Liver (tissue), 3 donors: ENCODE data around the gene GBE1.

ENCODE experiments used
- EGR1 ChIP-seq, 2 donors: IDR thresholded peaks; 2 replicates each; pipeline ENCODE4 v1.6.1; 2016 to 2018; ENCODE audit warnings: antibody characterized with exemption in 2 of 2, low read depth in 2 of 2
- RAD21 ChIP-seq, 2 donors: IDR thresholded peaks; 2 replicates each; pipeline ENCODE4 v1.6.1; 2016; ENCODE audit warnings: antibody characterized with exemption in 2 of 2, mild to moderate bottlenecking in 2 of 2
- TF ChIP-seq, protein P1 (sequence below): fragments of 150-350 bp; IDR thresholded peaks from 2 replicates; pipeline ENCODE4 v1.5.1; 2017; ENCODE audit warnings: improper control_type of control experiment, low read depth, low read length; ENCODE audit not compliant: missing input control
- TF ChIP-seq, protein P2 (sequence below): IDR thresholded peaks from 2 replicates; pipeline ENCODE4 v1.6.1; 2016; ENCODE audit warnings: antibody characterized with exemption
- TF ChIP-seq, protein P3 (sequence below): IDR thresholded peaks from 2 replicates; pipeline ENCODE4 v1.6.1; 2016; ENCODE audit warnings: antibody characterized with exemption, mild to moderate bottlenecking
- donor health status: healthy.
- donor health status: healthy.

DNA sequence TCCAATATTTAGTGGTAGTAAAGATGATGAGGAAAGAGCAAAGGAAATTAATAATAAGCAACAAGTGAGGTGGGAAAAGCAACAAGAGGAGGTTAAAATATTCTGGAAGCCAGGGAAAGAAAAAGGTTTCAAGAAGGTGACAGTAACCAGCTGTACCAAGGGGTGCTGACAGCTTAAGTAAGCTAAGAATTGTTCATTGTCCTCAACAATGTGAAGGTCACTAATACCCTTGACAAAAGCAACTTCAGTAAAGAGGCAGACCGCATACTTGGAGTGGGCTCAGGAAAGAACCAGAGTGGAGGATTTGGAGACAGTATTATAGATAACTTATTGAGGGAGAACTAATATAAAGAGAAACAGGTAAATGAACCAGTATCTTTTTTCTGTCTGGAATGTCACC is 116.2 kb downstream of the GBE1 start:
- TF ChIP-seq EGR1 (IDR thresholded peaks at IDR 0.05; ENCODE audit: low read depth in 2 of 2) (no peak), RAD21 (IDR thresholded peaks at IDR 0.05) (no peak)
- TF ChIP-seq, protein P1, sequence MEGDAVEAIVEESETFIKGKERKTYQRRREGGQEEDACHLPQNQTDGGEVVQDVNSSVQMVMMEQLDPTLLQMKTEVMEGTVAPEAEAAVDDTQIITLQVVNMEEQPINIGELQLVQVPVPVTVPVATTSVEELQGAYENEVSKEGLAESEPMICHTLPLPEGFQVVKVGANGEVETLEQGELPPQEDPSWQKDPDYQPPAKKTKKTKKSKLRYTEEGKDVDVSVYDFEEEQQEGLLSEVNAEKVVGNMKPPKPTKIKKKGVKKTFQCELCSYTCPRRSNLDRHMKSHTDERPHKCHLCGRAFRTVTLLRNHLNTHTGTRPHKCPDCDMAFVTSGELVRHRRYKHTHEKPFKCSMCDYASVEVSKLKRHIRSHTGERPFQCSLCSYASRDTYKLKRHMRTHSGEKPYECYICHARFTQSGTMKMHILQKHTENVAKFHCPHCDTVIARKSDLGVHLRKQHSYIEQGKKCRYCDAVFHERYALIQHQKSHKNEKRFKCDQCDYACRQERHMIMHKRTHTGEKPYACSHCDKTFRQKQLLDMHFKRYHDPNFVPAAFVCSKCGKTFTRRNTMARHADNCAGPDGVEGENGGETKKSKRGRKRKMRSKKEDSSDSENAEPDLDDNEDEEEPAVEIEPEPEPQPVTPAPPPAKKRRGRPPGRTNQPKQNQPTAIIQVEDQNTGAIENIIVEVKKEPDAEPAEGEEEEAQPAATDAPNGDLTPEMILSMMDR = no peak
- TF ChIP-seq, protein P2, sequence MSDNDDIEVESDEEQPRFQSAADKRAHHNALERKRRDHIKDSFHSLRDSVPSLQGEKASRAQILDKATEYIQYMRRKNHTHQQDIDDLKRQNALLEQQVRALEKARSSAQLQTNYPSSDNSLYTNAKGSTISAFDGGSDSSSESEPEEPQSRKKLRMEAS = no peak
- TF ChIP-seq, protein P3, sequence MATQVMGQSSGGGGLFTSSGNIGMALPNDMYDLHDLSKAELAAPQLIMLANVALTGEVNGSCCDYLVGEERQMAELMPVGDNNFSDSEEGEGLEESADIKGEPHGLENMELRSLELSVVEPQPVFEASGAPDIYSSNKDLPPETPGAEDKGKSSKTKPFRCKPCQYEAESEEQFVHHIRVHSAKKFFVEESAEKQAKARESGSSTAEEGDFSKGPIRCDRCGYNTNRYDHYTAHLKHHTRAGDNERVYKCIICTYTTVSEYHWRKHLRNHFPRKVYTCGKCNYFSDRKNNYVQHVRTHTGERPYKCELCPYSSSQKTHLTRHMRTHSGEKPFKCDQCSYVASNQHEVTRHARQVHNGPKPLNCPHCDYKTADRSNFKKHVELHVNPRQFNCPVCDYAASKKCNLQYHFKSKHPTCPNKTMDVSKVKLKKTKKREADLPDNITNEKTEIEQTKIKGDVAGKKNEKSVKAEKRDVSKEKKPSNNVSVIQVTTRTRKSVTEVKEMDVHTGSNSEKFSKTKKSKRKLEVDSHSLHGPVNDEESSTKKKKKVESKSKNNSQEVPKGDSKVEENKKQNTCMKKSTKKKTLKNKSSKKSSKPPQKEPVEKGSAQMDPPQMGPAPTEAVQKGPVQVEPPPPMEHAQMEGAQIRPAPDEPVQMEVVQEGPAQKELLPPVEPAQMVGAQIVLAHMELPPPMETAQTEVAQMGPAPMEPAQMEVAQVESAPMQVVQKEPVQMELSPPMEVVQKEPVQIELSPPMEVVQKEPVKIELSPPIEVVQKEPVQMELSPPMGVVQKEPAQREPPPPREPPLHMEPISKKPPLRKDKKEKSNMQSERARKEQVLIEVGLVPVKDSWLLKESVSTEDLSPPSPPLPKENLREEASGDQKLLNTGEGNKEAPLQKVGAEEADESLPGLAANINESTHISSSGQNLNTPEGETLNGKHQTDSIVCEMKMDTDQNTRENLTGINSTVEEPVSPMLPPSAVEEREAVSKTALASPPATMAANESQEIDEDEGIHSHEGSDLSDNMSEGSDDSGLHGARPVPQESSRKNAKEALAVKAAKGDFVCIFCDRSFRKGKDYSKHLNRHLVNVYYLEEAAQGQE = no peak
